SK-N-SH (cell line): ENCODE results near the gene CHST15. TPM values are rescaled to one million over a fixed set of nuclear protein-coding genes. Genes with fewer than 3 reads are reported as not detected.

Experiments used
- CTCF ChIA-PET: fragments of 300-600, 350-600 bp; formaldehyde crosslinking; extraction: SDS; loops from one replicate; lab custom pipeline; 2021; lab: Yijun Ruan, JAX
- POLR2A ChIA-PET: fragments of 350-600 bp; sonication (Branson Sonifier 250); formaldehyde crosslinking; extraction: SDS; loops from one replicate; lab custom pipeline; 2020; ENCODE audit warnings: antibody characterized with exemption, inconsistent platforms; lab: Yijun Ruan, JAX
- DNase-seq: peaks from one replicate; pipeline ENCODE4 v3.0.0; 2012
- H2AFZ ChIP-seq: fragments of 200-600 bp; sonication (generic); 2 replicates; pipeline ENCODE4 v1.8.1; 2016; ENCODE audit warnings: antibody characterized with exemption, mild to moderate bottlenecking, low read depth
- H3F3A ChIP-seq: fragments of 200-600 bp; sonication (generic); replicated peaks from 2 replicates; pipeline ENCODE3; 2016; ENCODE audit warnings: antibody characterized with exemption, mild to moderate bottlenecking; ENCODE audit not compliant: insufficient read depth
- H3K27ac ChIP-seq, 2 experiments: fragments of 200-500 bp in 1 of 2; fragments of 200-600 bp in 1 of 2; sonication (Bioruptor generic) in 1 of 2; sonication (generic), shearing (Covaris generic) in 1 of 2; 2 replicates each; pipeline versions ENCODE4 v1.5.1 to v1.6.1; 2014 to 2016; ENCODE audit warnings: low read depth in 2 of 2, inconsistent platforms in 1 of 2, low read length in 1 of 2, mild to moderate bottlenecking in 1 of 2, mixed read lengths in 1 of 2
- H3K27me3 ChIP-seq: fragments of 200-600 bp; sonication (generic), shearing (Covaris generic); 2 replicates; pipeline ENCODE4 v1.6.1; 2016; ENCODE audit warnings: mixed run types; ENCODE audit not compliant: insufficient read depth
- H3K36me3 ChIP-seq, 2 experiments: fragments of 200-500 bp in 1 of 2; fragments of 200-600 bp in 1 of 2; sonication (Bioruptor generic) in 1 of 2; sonication (generic) in 1 of 2; replicated peaks in 1 of 2; 2 replicates each; pipeline versions ENCODE3 to v1.5.1; 2014 to 2016; ENCODE audit warnings: low read length in 1 of 2, mild to moderate bottlenecking in 1 of 2; ENCODE audit not compliant: insufficient read depth in 2 of 2, control insufficient read depth in 1 of 2
- H3K4me1 ChIP-seq, 2 experiments: fragments of 200-500 bp in 1 of 2; fragments of 200-600 bp in 1 of 2; sonication (Bioruptor generic) in 1 of 2; sonication (generic), shearing (Covaris generic) in 1 of 2; 2 replicates each; pipeline versions ENCODE4 v1.5.1 to v1.6.1; 2014 to 2016; ENCODE audit warnings: low read depth in 1 of 2, low read length in 1 of 2, mixed run types in 1 of 2; ENCODE audit not compliant: insufficient read depth in 2 of 2, control insufficient read depth in 1 of 2
- H3K4me2 ChIP-seq: fragments of 200-600 bp; sonication (generic), shearing (Covaris generic); 2 replicates; pipeline ENCODE4 v1.6.1; 2017; ENCODE audit warnings: mixed run types
- H3K4me3 ChIP-seq, 2 experiments: fragments of 200-500 bp in 1 of 2; fragments of 200-600 bp in 1 of 2; sonication (Bioruptor generic) in 1 of 2; sonication (generic), shearing (Covaris generic) in 1 of 2; 2 replicates each; pipeline versions ENCODE4 v1.5.1 to v1.8.1; 2014 to 2016; ENCODE audit warnings: low read depth in 2 of 2, inconsistent platforms in 1 of 2, low read length in 1 of 2, mild to moderate bottlenecking in 1 of 2, mixed read lengths in 1 of 2, moderate library complexity in 1 of 2
- H3K79me2 ChIP-seq: fragments of 200-600 bp; sonication (generic); 2 replicates; pipeline ENCODE4 v1.8.1; 2017; ENCODE audit warnings: mild to moderate bottlenecking; ENCODE audit not compliant: insufficient read depth
- H3K9ac ChIP-seq: fragments of 200-600 bp; sonication (generic); 2 replicates; pipeline ENCODE4 v1.6.1; 2017; ENCODE audit warnings: mixed run types
- H3K9me2 ChIP-seq: fragments of 200-600 bp; sonication (generic); 2 replicates; pipeline ENCODE4 v1.6.1; 2017; ENCODE audit warnings: mixed run types
- H3K9me3 ChIP-seq: fragments of 200-600 bp; sonication (generic); 2 replicates; pipeline ENCODE4 v1.6.1; 2017; ENCODE audit warnings: mixed run types, mild to moderate bottlenecking, moderate library complexity
- H4K20me1 ChIP-seq: fragments of 200-600 bp; sonication (generic); 2 replicates; pipeline ENCODE4 v1.6.1; 2017; ENCODE audit warnings: mild to moderate bottlenecking, mixed run types; ENCODE audit not compliant: insufficient read depth
- EP300 ChIP-seq, 2 experiments: IDR thresholded peaks; 2 replicates each; pipeline versions ENCODE4 v1.4.0 to v1.6.1; 2012; ENCODE audit warnings: borderline replicate concordance in 1 of 2, low read depth in 1 of 2, low read length in 1 of 2
- GABPA ChIP-seq: IDR thresholded peaks from 2 replicates; pipeline ENCODE4 v1.4.0; 2012; ENCODE audit warnings: low read depth, mild to moderate bottlenecking
- GATA2 ChIP-seq: sonication (generic); formaldehyde crosslinking; IDR thresholded peaks from 2 replicates; pipeline ENCODE4 v1.5.0; 2020; ENCODE audit warnings: mild to moderate bottlenecking, missing genetic modification reagents
- IRF3 ChIP-seq: fragments of 150-350 bp; IDR thresholded peaks from 2 replicates; pipeline ENCODE4 v1.6.1; 2016; ENCODE audit warnings: mild to moderate bottlenecking, low read depth, low read length
- JUND ChIP-seq: IDR thresholded peaks from 2 replicates; pipeline ENCODE4 v1.4.0; 2012
- MAX ChIP-seq: IDR thresholded peaks from 2 replicates; pipeline ENCODE4 v1.4.0; 2012; ENCODE audit warnings: low read depth
- MEF2A ChIP-seq: IDR thresholded peaks from 2 replicates; pipeline ENCODE4 v1.4.0; 2012; ENCODE audit warnings: low read depth, borderline replicate concordance
- NFIC ChIP-seq: IDR thresholded peaks from 2 replicates; pipeline ENCODE4 v1.4.0; 2012; ENCODE audit warnings: borderline replicate concordance
- RAD21 ChIP-seq: IDR thresholded peaks from 2 replicates; pipeline ENCODE4 v1.6.1; 2012; ENCODE audit warnings: mild to moderate bottlenecking, low read length
- RFX5 ChIP-seq: IDR thresholded peaks from 2 replicates; pipeline ENCODE4 v1.6.1; 2012; ENCODE audit warnings: mild to moderate bottlenecking, improper control_type of control experiment, low read length
- TAF1 ChIP-seq: IDR thresholded peaks from 2 replicates; pipeline ENCODE4 v1.6.1; 2012; ENCODE audit warnings: low read depth, mild to moderate bottlenecking, low read length, moderate library complexity, borderline replicate concordance
- TEAD4 ChIP-seq: IDR thresholded peaks from 2 replicates; pipeline ENCODE4 v1.4.0; 2012; ENCODE audit warnings: mild to moderate bottlenecking, borderline replicate concordance; ENCODE audit not compliant: insufficient read depth
- YY1 ChIP-seq: IDR thresholded peaks from 2 replicates; pipeline ENCODE4 v1.4.0; 2012; ENCODE audit warnings: low read depth, mild to moderate bottlenecking
- ZBTB33 ChIP-seq: IDR thresholded peaks from 2 replicates; pipeline ENCODE4 v1.4.0; 2012; ENCODE audit warnings: low read depth, borderline replicate concordance
- WGBS: methylation state at CpG from one replicate; pipeline ENCODE4 v1.1.6; 2017; ENCODE audit warnings: low lambda C conversion rate; 5-methylcytosine and 5-hydroxymethylcytosine counted together
- polyA plus RNA-seq, 3 experiments: library from polyadenylated mRNA; depleted of rRNA; stranded (reverse); fragments of >200 nt; gene quantifications; 2 replicates each; pipeline ENCODE4 v1.2.3, GENCODE V29; 2012
- TF ChIP-seq, protein P1 (sequence below): fragments of 200-600 bp; sonication (generic); IDR thresholded peaks from 2 replicates; pipeline ENCODE4 v1.6.1; 2017; ENCODE audit warnings: antibody characterized with exemption, mild to moderate bottlenecking, moderate library complexity

Gene CHST15
- polyA plus RNA-seq, 1 of the 3 experiments (the other 2 are of a cell fraction), result 0.02 TPM

- Histone ChIP-seq H3K9me2 (no peaks in the 10 kb centered on the region), H3K4me1 (no peaks in the 10 kb centered on the region), H4K20me1 (no peaks in the 10 kb centered on the region), H3K9ac (no peak overlapping the region), H3K36me3 (no peaks in the 10 kb centered on the region), H3F3A (no peaks in the 10 kb centered on the region), H2AFZ (no peak overlapping the region), H3K4me3 (no peak overlapping the region)
- POLR2A ChIA-PET, result no interaction called here
- 58% methylated on average over 12 of the region's 12 CpGs for WGBS
- no peak for TF ChIP-seq ZBTB33
- TF ChIP-seq TAF1, result no peak
- TF ChIP-seq TEAD4, result no peak
- no peak for TF ChIP-seq NFIC
- TF ChIP-seq RFX5, result no peak
- TF ChIP-seq IRF3, result no peak
- no peak for TF ChIP-seq JUND
- no peak for TF ChIP-seq GATA2
- no peak for TF ChIP-seq RAD21
- TF ChIP-seq, all 33 proteins: peak for 0
- no peaks in the 10 kb centered on the region for H3K27me3 ChIP-seq
- no peak overlapping the region for H3K27ac ChIP-seq
- CTCF ChIA-PET, result interaction anchor here (1.2 to 3.9 kb wide), 2 partner anchors 32 to 390 kb away, joined by 3 to 12 read pairs; no protein-coding TSS in a partner anchor
- DNase-seq, result no peak
- no peaks in the 10 kb centered on the region for H3K79me2 ChIP-seq
- H3K9me3 ChIP-seq, result no peaks in the 10 kb centered on the region
- no peak overlapping the region for H3K4me2 ChIP-seq
Observed at GRCh38 chr10:124027031-124027611, 66.3 kb downstream of the CHST15 start.

DNA sequence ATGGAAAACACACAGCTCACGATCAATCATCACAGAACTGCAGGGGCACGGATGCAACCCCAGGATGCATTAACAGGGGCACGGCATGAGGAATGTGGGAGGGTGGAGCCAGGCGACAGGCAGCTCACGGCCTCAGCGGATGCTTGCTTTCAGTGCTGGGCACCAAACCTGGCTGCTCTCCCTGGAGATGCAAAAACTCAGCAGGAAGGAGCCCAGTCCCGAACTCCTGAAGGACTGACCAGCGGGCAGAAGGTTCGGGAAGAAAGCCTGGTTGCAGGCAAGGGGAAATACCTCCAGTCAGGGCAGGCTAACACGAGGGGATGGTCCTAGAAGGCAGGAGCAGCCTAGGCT lies 66.8 kb downstream of the CHST15 start:
- Histone ChIP-seq H3K4me2 (no peak overlapping the region), H4K20me1 (no peaks in the 10 kb centered on the region), H3K79me2 (no peaks in the 10 kb centered on the region), H2AFZ (no peak overlapping the region), H3K9me3 (no peaks in the 10 kb centered on the region), H3F3A (no peaks in the 10 kb centered on the region), H3K4me3 (no peak overlapping the region), H3K4me1 (no peaks in the 10 kb centered on the region), H3K27me3 (no peaks in the 10 kb centered on the region), H3K9me2 (no peaks in the 10 kb centered on the region), H3K9ac (no peak overlapping the region), H3K27ac (no peak overlapping the region), H3K36me3 (no peaks in the 10 kb centered on the region)
- no peak for DNase-seq
- ChIA-PET POLR2A (no interaction called here), CTCF (interaction anchor here (2.2 to 3.9 kb wide), 2 partner anchors 31 to 364 kb away, joined by 12 read pairs; no protein-coding TSS in a partner anchor)
- TF ChIP-seq, protein P1, sequence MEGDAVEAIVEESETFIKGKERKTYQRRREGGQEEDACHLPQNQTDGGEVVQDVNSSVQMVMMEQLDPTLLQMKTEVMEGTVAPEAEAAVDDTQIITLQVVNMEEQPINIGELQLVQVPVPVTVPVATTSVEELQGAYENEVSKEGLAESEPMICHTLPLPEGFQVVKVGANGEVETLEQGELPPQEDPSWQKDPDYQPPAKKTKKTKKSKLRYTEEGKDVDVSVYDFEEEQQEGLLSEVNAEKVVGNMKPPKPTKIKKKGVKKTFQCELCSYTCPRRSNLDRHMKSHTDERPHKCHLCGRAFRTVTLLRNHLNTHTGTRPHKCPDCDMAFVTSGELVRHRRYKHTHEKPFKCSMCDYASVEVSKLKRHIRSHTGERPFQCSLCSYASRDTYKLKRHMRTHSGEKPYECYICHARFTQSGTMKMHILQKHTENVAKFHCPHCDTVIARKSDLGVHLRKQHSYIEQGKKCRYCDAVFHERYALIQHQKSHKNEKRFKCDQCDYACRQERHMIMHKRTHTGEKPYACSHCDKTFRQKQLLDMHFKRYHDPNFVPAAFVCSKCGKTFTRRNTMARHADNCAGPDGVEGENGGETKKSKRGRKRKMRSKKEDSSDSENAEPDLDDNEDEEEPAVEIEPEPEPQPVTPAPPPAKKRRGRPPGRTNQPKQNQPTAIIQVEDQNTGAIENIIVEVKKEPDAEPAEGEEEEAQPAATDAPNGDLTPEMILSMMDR, result no peak
- TF ChIP-seq RFX5, result no peak
- no peak for TF ChIP-seq MAX
- no peak for TF ChIP-seq YY1
- TF ChIP-seq EP300 (IDR thresholded peaks at IDR 0.05; ENCODE audit: borderline replicate concordance in 1 of 2, low read depth in 1 of 2, low read length in 1 of 2), result no peak
- no peak for TF ChIP-seq GABPA
- TF ChIP-seq MEF2A, result no peak
- 57% methylated on average over 9 of the region's 10 CpGs for WGBS
